HS-27A (cell line): ENCODE data around the gene CHERP.

Source experiments
- DNase-seq: peaks from one replicate; pipeline ENCODE4 v3.0.0-alpha.2; 2012; ENCODE audit warnings: low read depth, missing footprints

Gene CHERP

GRCh38 chr19:16542045-16542909 lies at the start of gene CHERP:
Gene CHERP (minus strand): TSS chr19:16542437. CDS start chr19:16542378, 59 bp downstream.
- DNase-seq = peak; percentile 74

GRCh38 chr19:16590876-16591802 lies 48.9 kb upstream of the CHERP start:
- DNase-seq = no peak

- DNase-seq = no peak
These were observed 47.7 kb upstream of the CHERP start for GRCh38 chr19:16589917-16590316.

GRCh38 chr19:16588824-16589577 lies 46.8 kb upstream of the CHERP start:
- DNase-seq = no peak

- DNase-seq = no peak
These were observed 45.9 kb upstream of the CHERP start for GRCh38 chr19:16587833-16588823.

- DNase-seq = no peak
These were observed 45.0 kb upstream of the CHERP start for GRCh38 chr19:16586991-16587832.

GRCh38 chr19:16586477-16586871 lies 44.2 kb upstream of the CHERP start:
- DNase-seq = no peak

- no peak for DNase-seq
These were observed 43.7 kb upstream of the CHERP start for GRCh38 chr19:16585808-16586476.

GRCh38 chr19:16585094-16585801 lies 43.0 kb upstream of the CHERP start:
- no peak for DNase-seq

- DNase-seq = no peak
These were observed 42.2 kb upstream of the CHERP start for GRCh38 chr19:16584248-16585093.

GRCh38 chr19:16582486-16583261 lies 40.4 kb upstream of the CHERP start:
- no peak for DNase-seq

- DNase-seq = no peak
These were observed 39.7 kb upstream of the CHERP start for GRCh38 chr19:16581971-16582343.

- DNase-seq = no peak
These were observed 39.1 kb upstream of the CHERP start for GRCh38 chr19:16581145-16581970.

- DNase-seq = no peak
These were observed 37.1 kb upstream of the CHERP start for GRCh38 chr19:16579381-16579780.

- no peak for DNase-seq
These were observed 35.3 kb upstream of the CHERP start for GRCh38 chr19:16577531-16577985.
